Measurements from ENCODE around the gene TTYH1. TPM values are rescaled to one million over a fixed set of nuclear protein-coding genes. Genes with fewer than 3 reads are reported as not detected.

TTYH1 gene
- total and polyA plus RNA-seq, 2 of the 8 experiments (the other 6 are each of a cell fraction or from before 2014, with no cell fraction given) = 26.7 to 46.5 TPM

GRCh38 chr19:54429545-54430227 is 14.4 kb downstream of the TTYH1 start:
- H3K18ac ChIP-seq (ENCODE audit: extremely low read depth, low read length) = no peak overlapping the region; the same call in 1 of the 2 replicates
- peaks cover 2% of the 10 kb centered on the region for H3K23me2 ChIP-seq (ENCODE audit: low read depth, low read length)
- H4K5ac ChIP-seq (ENCODE audit: insufficient read length, low read depth, low read length) = no peak overlapping the region
- H3K36me3 ChIP-seq (ENCODE audit: control insufficient read depth in 2 of 4, insufficient read depth in 4 of 4, low read length in 3 of 4) = peaks cover 0 to 11% (median 1%) of the 10 kb centered on the region in 4 experiments; a peak in 4 of 8 replicates
- H3K23ac ChIP-seq (ENCODE audit: insufficient read length) = no peak overlapping the region
- no peak overlapping the region for H2BK15ac ChIP-seq (ENCODE audit: low read length)
- H4K8ac ChIP-seq (ENCODE audit: extremely low read depth, insufficient read depth, low read length) = no peak overlapping the region
- H2BK12ac ChIP-seq (ENCODE audit: low read depth, low read length) = no peak overlapping the region
- H3K4me1 ChIP-seq (replicated peaks in 1 of 4; ENCODE audit: control insufficient read depth in 3 of 4, insufficient read depth in 4 of 4, low read length in 3 of 4) = peaks cover 0 to 21% (median 5%) of the 10 kb centered on the region in 4 experiments; a peak in 5 of 7 replicates
- DNase-seq (ENCODE audit: low read depth in 1 of 2, low spot score in 2 of 2) (peak in 1 of 2 experiments; percentile 59), FAIRE-seq (no peak)
- peaks cover 7 to 14% of the 10 kb centered on the region in 2 experiments for H4K20me1 ChIP-seq (replicated peaks in 1 of 2; ENCODE audit: control insufficient read depth in 1 of 2, insufficient read depth in 2 of 2, low read length in 2 of 2)
- H2BK5ac ChIP-seq (ENCODE audit: low read depth, low read length) = no peak overlapping the region
- no peak overlapping the region for H3K14ac ChIP-seq (ENCODE audit: insufficient read length)
- no peak overlapping the region for H3K9ac ChIP-seq (replicated peaks in 1 of 4; ENCODE audit: extremely low read depth in 1 of 4, low read depth in 3 of 4, low read length in 3 of 4)
- peak overlapping the region; percentile 73 to 96; a peak in 3 of 4 replicates for H3K4me2 ChIP-seq (ENCODE audit: insufficient read depth in 1 of 2, low read depth in 2 of 2, low read length in 2 of 2)
- no peak overlapping the region for H2AK5ac ChIP-seq (ENCODE audit: low read depth, low read length)
- H3K56ac ChIP-seq (replicated peaks; ENCODE audit: insufficient read length, low read depth, low read length) = no peak overlapping the region
- peaks cover 0 to 3% (median 0%) of the 10 kb centered on the region in 4 experiments; a peak in 2 of 7 replicates for H3K27me3 ChIP-seq (replicated peaks in 1 of 4; ENCODE audit: control insufficient read depth in 3 of 4, extremely low read depth in 1 of 4, insufficient read depth in 3 of 4, low read length in 3 of 4)
- no peak overlapping the region for H3K4ac ChIP-seq (replicated peaks; ENCODE audit: insufficient read length, low read depth, low read length)
- H2BK20ac ChIP-seq (ENCODE audit: low read length) = no peak overlapping the region
- TF ChIP-seq KDM4A (IDR thresholded peaks at IDR 0.05; ENCODE audit: low read depth, low read length, severe bottlenecking) (no peak), BACH1 (IDR thresholded peaks at IDR 0.05; ENCODE audit: low read length) (no peak), BRCA1 (IDR thresholded peaks at IDR 0.05; ENCODE audit: low read depth, low read length) (no peak), CTCF (IDR thresholded peaks at IDR 0.05; ENCODE audit: control extremely low read depth in 1 of 3, insufficient read depth in 1 of 3, low read depth in 1 of 3, low read length in 3 of 3) (0 out of 4 replicates have a peak, but pooled peaks of 1 of the 3 experiments have one; percentile 3), POLR2A (IDR thresholded peaks at IDR 0.05; ENCODE audit: control extremely low read depth in 1 of 2, low read depth in 2 of 2, low read length in 2 of 2) (peak in 1 of 2 experiments; percentile 39; a peak in 1 of 3 replicates)
- ChIA-PET CTCF (ENCODE audit: partially characterized antibody) (interaction anchor here (0.9 to 7.2 kb wide), 7 partner anchors 9 to 73 kb away, joined by 3 to 42 read pairs (median 26); partner anchors contain the start of gene TTYH1), POLR2A (ENCODE audit: partially characterized antibody) (interaction anchor here (0.6 to 13.5 kb wide), 10 partner anchors 9 to 43 kb away, joined by 3 to 133 read pairs (median 4); partner anchors contain the start of genes CDC42EP5, LENG8, LENG9 and TTYH1)
- no peak overlapping the region for H4K91ac ChIP-seq (replicated peaks; ENCODE audit: insufficient read length, low read length)
- no peaks in the 10 kb centered on the region for H3K79me2 ChIP-seq (ENCODE audit: control insufficient read depth in 1 of 2, insufficient read depth in 2 of 2, low read length in 2 of 2)
- no peaks in the 10 kb centered on the region for H3K9me3 ChIP-seq (ENCODE audit: insufficient read depth in 2 of 2, low read depth in 1 of 2, low read length in 1 of 2)
- H3K4me3 ChIP-seq (ENCODE audit: extremely low read depth in 1 of 4, insufficient read depth in 2 of 4, low read depth in 3 of 4, low read length in 4 of 4) = peak overlapping the region in 1 of 4 experiments; percentile 67; a peak in 1 of 8 replicates
- H3K27ac ChIP-seq (ENCODE audit: low read depth, low read length) = no peak overlapping the region
- no peak overlapping the region for H2AFZ ChIP-seq (ENCODE audit: low read length)
- 70% methylated on average over 11 of the region's 13 CpGs; no CpG with 5 or more reads in 1 of the 2 experiments for WGBS, 2 experiments (ENCODE audit: extremely low coverage in 1 of 2, insufficient coverage in 1 of 2, insufficient read length in 1 of 2, insufficient replicate concordance in 2 of 2, low coverage in 1 of 2, low lambda C conversion rate in 2 of 2, missing lambda C conversion rate in 1 of 2)
- no peak overlapping the region for H2BK120ac ChIP-seq (replicated peaks; ENCODE audit: low read depth, low read length)
- H3K79me1 ChIP-seq (ENCODE audit: low read depth, low read length) = no peaks in the 10 kb centered on the region; the same call in 1 of the 2 replicates

Data from H1 (cell line).